Fibroblast of pulmonary artery (primary cell): ENCODE results near the gene CYP2S1.

Source experiments
- DNase-seq: peaks from one replicate; pipeline ENCODE4 v3.0.0-alpha.2; 2010; ENCODE audit warnings: low read depth
- H3K4me3 ChIP-seq: replicated peaks from 2 replicates; pipeline ENCODE4 v1.5.1; 2011; ENCODE audit warnings: low read depth, mild to moderate bottlenecking, control low read depth, low read length, moderate library complexity
- TF ChIP-seq, protein P1 (sequence below): IDR thresholded peaks from 2 replicates; pipeline ENCODE4 v1.5.1; 2011; ENCODE audit warnings: mild to moderate bottlenecking, control low read depth, low read length, inconsistent platforms; ENCODE audit errors: missing control alignments

CYP2S1 gene

DNA sequence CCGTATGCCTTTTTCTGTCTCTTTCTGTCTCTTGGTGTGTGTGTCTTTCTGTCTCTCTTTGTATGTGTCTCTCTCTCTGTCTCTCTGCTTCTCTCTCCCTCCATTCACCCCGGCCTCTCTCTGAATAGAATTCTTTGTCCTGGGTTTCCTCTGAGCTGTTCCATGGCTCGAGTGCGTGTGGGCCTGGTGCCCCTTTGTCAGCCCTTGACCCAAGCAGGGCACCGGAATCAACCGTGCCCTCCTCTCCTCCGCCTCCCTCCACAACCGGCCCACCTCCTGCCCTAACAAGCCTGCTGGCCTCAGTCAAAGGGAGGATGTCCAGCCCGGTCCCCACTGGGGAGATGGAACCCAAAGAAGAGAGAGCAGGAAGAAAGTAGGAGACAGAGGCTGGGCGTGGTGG is 29.2 kb downstream of the CYP2S1 start:
- H3K4me3 ChIP-seq, result no peak overlapping the region
- TF ChIP-seq, protein P1, sequence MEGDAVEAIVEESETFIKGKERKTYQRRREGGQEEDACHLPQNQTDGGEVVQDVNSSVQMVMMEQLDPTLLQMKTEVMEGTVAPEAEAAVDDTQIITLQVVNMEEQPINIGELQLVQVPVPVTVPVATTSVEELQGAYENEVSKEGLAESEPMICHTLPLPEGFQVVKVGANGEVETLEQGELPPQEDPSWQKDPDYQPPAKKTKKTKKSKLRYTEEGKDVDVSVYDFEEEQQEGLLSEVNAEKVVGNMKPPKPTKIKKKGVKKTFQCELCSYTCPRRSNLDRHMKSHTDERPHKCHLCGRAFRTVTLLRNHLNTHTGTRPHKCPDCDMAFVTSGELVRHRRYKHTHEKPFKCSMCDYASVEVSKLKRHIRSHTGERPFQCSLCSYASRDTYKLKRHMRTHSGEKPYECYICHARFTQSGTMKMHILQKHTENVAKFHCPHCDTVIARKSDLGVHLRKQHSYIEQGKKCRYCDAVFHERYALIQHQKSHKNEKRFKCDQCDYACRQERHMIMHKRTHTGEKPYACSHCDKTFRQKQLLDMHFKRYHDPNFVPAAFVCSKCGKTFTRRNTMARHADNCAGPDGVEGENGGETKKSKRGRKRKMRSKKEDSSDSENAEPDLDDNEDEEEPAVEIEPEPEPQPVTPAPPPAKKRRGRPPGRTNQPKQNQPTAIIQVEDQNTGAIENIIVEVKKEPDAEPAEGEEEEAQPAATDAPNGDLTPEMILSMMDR, result no peak
- no peak for DNase-seq

GRCh38 chr19:41223431-41224234 is 30.6 kb downstream of the CYP2S1 start:
- H3K4me3 ChIP-seq, result peak overlapping the region; percentile 10
- peak; percentile 60 for DNase-seq
- TF ChIP-seq, protein P1, result no peak

- no peak for DNase-seq
Measured at GRCh38 chr19:41224632-41225031, 31.6 kb downstream of the CYP2S1 start.

GRCh38 chr19:41225238-41226052 is 32.4 kb downstream of the CYP2S1 start:
- peak overlapping the region; percentile 38 for H3K4me3 ChIP-seq
- DNase-seq, result peak; percentile 99

More at GRCh38 chr19:41224632-41225031, 31.6 kb downstream of the CYP2S1 start:
- TF ChIP-seq, protein P1, result no peak
- H3K4me3 ChIP-seq, result no peak overlapping the region

DNA sequence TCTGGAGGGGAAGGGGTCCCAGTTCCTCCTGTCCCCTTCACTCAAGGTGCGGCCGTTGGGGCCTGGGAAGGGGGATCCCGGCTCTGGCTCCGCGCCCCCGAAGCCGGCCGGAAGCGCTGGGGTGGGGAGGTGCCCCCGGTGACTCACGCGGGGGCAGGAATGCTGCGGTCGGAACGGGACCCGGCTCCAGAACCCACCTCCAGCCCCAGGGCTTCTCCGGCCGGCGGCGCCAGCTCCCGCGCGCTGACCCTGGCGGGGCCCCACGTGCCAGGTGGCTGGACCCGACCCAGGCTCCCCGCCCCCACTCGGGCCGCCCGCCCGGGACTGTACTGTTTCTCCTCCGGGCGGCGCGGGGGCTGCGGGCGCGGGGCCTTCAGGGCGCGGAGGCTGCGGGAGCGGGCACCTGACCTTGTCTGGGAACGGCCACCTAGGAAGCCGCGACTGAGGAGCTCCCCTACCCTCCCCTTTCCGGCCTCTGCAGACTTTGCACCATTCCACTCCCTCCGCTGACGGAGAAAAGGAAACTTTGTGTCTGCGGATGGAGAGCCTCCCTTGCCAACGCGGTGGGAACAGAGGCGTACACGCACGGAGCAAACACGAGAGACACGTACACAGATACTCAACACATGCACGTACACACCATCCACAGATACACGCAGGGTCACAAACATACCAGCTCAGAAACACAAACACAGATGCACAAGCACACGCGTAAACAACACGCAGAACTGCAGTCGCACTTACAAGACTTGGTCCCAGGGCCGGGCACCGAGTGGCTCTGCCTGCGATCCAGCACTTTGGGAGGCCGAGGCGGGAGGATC is 33.2 kb downstream of the CYP2S1 start:
- DNase-seq, result peak; percentile 92
- TF ChIP-seq, protein P1, result no peak
- H3K4me3 ChIP-seq, result peak overlapping the region; percentile 42

More at GRCh38 chr19:41225238-41226052, 32.4 kb downstream of the CYP2S1 start:
- TF ChIP-seq, protein P1, result no peak

GRCh38 chr19:41226874-41227390 is 33.9 kb downstream of the CYP2S1 start:
- TF ChIP-seq, protein P1, result no peak
- peak overlapping the region; percentile 42 for H3K4me3 ChIP-seq
- DNase-seq, result no peak
